ENCODE measurements around the gene KAZN. TPM values are rescaled to one million over a fixed set of nuclear protein-coding genes. Genes with fewer than 3 reads are reported as not detected.

Gene KAZN
- total RNA-seq, 2 experiments from 2014 or later: 0.22 to 0.55 TPM

GRCh38 chr1:14862114-14862771, 263.8 kb downstream of the KAZN start:
- Mint-ChIP-seq H3K27me3 (peaks cover 27% of the 10 kb centered on the region), H3K36me3 (ENCODE audit: low read depth) (no peaks in the 10 kb centered on the region), H3K27ac (no peak overlapping the region), H3K4me3 (no peak overlapping the region), H3K4me1 (ENCODE audit: low read depth) (no peaks in the 10 kb centered on the region), H3K9me3 (no peaks in the 10 kb centered on the region)
- ATAC-seq (ENCODE audit: poor library complexity) (no peak), DNase-seq (no peak)
- POLR2A ChIA-PET: no interaction called here
- Histone ChIP-seq H3K4me3 (ENCODE audit: low read length) (no peak overlapping the region), H3K27ac (ENCODE audit: low read depth in 1 of 2, low read length in 2 of 2) (no peak overlapping the region), H3K36me3 (ENCODE audit: insufficient read depth, low read length) (no peaks in the 10 kb centered on the region), H3K9me3 (ENCODE audit: control insufficient read depth in 1 of 2, insufficient read depth in 1 of 2, low read length in 2 of 2) (no peaks in the 10 kb centered on the region), H3K27me3 (ENCODE audit: control insufficient read depth in 1 of 2, insufficient read depth in 2 of 2, low read length in 2 of 2) (peaks cover 0 to 3% of the 10 kb centered on the region in 2 experiments), H3K4me1 (ENCODE audit: insufficient read depth, low read length) (no peaks in the 10 kb centered on the region)
- TF ChIP-seq CTCF (IDR thresholded peaks at IDR 0.05): no peak
- CTCF ChIA-PET: no interaction called here
- intact Hi-C loops (cut with DNase I, micrococcal nuclease): no loop called here

- POLR2A ChIA-PET: no interaction called here
- CTCF ChIA-PET: no interaction called here
- Histone ChIP-seq H3K9me3 (ENCODE audit: control insufficient read depth in 1 of 2, insufficient read depth in 1 of 2, low read length in 2 of 2) (no peaks in the 10 kb centered on the region), H3K4me1 (ENCODE audit: insufficient read depth, low read length) (no peaks in the 10 kb centered on the region), H3K27me3 (ENCODE audit: control insufficient read depth in 1 of 2, insufficient read depth in 2 of 2, low read length in 2 of 2) (peaks cover 0 to 3% of the 10 kb centered on the region in 2 experiments), H3K36me3 (ENCODE audit: insufficient read depth, low read length) (no peaks in the 10 kb centered on the region), H3K27ac (ENCODE audit: low read depth in 1 of 2, low read length in 2 of 2) (no peak overlapping the region), H3K4me3 (ENCODE audit: low read length) (no peak overlapping the region)
- no peak for TF ChIP-seq CTCF (IDR thresholded peaks at IDR 0.05)
- H3K27ac Mint-ChIP-seq: no peak overlapping the region
- DNase-seq: no peak
- intact Hi-C loops (cut with DNase I, micrococcal nuclease): no loop called here
- H3K27me3 Mint-ChIP-seq: peaks cover 22% of the 10 kb centered on the region
- no peaks in the 10 kb centered on the region for H3K36me3 Mint-ChIP-seq (ENCODE audit: low read depth)
- no peak overlapping the region for H3K4me3 Mint-ChIP-seq
- ATAC-seq (ENCODE audit: poor library complexity): no peak
- H3K9me3 Mint-ChIP-seq: no peaks in the 10 kb centered on the region
- H3K4me1 Mint-ChIP-seq (ENCODE audit: low read depth): no peaks in the 10 kb centered on the region
Observed at GRCh38 chr1:14865106-14865505, 266.6 kb downstream of the KAZN start.

GRCh38 chr1:14866911-14867612, 268.6 kb downstream of the KAZN start:
- H3K36me3 ChIP-seq (ENCODE audit: insufficient read depth, low read length): no peaks in the 10 kb centered on the region
- no peak overlapping the region for H3K4me3 ChIP-seq (ENCODE audit: low read length)
- ATAC-seq (ENCODE audit: poor library complexity) (no peak), DNase-seq (no peak)
- Mint-ChIP-seq H3K4me3 (no peak overlapping the region), H3K9me3 (no peaks in the 10 kb centered on the region), H3K27ac (no peak overlapping the region), H3K36me3 (ENCODE audit: low read depth) (no peaks in the 10 kb centered on the region), H3K4me1 (ENCODE audit: low read depth) (no peaks in the 10 kb centered on the region), H3K27me3 (peaks cover 33% of the 10 kb centered on the region)
- ChIA-PET POLR2A (no interaction called here), CTCF (no interaction called here)
- intact Hi-C loops (cut with DNase I, micrococcal nuclease): no loop called here
- H3K9me3 ChIP-seq (ENCODE audit: control insufficient read depth in 1 of 2, insufficient read depth in 1 of 2, low read length in 2 of 2): no peaks in the 10 kb centered on the region
- no peaks in the 10 kb centered on the region for H3K4me1 ChIP-seq (ENCODE audit: insufficient read depth, low read length)
- peaks cover 0 to 5% of the 10 kb centered on the region in 2 experiments for H3K27me3 ChIP-seq (ENCODE audit: control insufficient read depth in 1 of 2, insufficient read depth in 2 of 2, low read length in 2 of 2)
- TF ChIP-seq CTCF (IDR thresholded peaks at IDR 0.05): no peak
- no peak overlapping the region for H3K27ac ChIP-seq (ENCODE audit: low read depth in 1 of 2, low read length in 2 of 2)

Data from CD4-positive, alpha-beta T cell (primary cell).